HFF-Myc (cell line): ENCODE data around the gene ZNF599.

Experiments used
- DNase-seq: peaks from one replicate; pipeline ENCODE4 v3.0.0-alpha.2; 2011; ENCODE audit warnings: low read depth; ENCODE audit errors: extremely low read depth
- H3K4me3 ChIP-seq: replicated peaks from 2 replicates; pipeline ENCODE4 v1.5.1; 2011; ENCODE audit warnings: low read depth, mild to moderate bottlenecking, control low read depth, low read length
- TF ChIP-seq, protein P1 (sequence below): IDR thresholded peaks from 2 replicates; pipeline ENCODE4 v1.5.1; 2012; ENCODE audit warnings: mild to moderate bottlenecking, low read depth, low read length, control low read depth; ENCODE audit errors: missing control alignments

Gene ZNF599

DNA sequence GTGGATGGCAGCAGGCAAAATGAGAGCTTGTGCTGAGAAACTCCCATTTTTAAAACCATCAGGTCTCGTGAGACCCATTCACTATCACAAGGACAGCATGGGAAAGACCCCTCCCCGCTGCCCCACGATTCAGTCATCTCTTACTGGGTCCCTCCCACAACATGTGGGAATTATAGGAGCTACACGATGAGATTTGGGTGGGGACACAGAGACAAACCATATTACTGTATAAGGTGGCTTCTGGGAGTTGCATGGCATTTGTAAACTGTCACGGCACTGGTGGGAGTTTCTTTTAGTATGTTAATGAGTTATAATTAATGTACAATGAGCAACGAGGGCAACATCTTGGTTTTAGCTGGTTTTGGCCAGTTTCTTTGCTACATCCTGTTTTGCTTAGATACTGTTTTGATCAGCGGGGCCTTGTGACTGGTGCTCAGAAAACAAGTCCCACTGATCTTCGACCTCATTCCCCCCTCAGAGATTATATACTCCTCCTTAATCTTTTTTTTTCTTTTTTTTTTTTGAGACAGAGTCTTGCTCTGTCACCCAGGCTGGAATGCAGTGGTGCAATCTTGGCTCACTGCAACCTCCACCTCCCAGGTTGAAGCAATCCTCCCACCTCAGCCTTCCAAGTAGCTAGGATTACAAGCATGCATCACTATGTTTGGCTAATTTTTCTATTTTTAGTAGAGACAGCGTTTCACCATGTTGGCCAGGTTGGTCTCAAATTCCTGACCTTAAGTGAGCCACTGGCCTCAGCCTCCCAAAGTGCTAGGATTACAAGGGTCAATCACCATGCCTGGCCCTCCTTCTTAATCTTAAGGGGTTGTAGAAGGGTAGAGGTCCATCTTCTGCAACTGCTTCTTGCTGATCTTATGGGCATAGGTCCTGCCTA lies 21.3 kb upstream of the ZNF599 start:
- H3K4me3 ChIP-seq = no peak overlapping the region
- no peak for DNase-seq
- TF ChIP-seq, protein P1, sequence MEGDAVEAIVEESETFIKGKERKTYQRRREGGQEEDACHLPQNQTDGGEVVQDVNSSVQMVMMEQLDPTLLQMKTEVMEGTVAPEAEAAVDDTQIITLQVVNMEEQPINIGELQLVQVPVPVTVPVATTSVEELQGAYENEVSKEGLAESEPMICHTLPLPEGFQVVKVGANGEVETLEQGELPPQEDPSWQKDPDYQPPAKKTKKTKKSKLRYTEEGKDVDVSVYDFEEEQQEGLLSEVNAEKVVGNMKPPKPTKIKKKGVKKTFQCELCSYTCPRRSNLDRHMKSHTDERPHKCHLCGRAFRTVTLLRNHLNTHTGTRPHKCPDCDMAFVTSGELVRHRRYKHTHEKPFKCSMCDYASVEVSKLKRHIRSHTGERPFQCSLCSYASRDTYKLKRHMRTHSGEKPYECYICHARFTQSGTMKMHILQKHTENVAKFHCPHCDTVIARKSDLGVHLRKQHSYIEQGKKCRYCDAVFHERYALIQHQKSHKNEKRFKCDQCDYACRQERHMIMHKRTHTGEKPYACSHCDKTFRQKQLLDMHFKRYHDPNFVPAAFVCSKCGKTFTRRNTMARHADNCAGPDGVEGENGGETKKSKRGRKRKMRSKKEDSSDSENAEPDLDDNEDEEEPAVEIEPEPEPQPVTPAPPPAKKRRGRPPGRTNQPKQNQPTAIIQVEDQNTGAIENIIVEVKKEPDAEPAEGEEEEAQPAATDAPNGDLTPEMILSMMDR = no peak

- H3K4me3 ChIP-seq = no peak overlapping the region
- DNase-seq = no peak
- TF ChIP-seq, protein P1 = no peak
Measured at GRCh38 chr19:34793565-34793964, 20.6 kb upstream of the ZNF599 start.

DNA sequence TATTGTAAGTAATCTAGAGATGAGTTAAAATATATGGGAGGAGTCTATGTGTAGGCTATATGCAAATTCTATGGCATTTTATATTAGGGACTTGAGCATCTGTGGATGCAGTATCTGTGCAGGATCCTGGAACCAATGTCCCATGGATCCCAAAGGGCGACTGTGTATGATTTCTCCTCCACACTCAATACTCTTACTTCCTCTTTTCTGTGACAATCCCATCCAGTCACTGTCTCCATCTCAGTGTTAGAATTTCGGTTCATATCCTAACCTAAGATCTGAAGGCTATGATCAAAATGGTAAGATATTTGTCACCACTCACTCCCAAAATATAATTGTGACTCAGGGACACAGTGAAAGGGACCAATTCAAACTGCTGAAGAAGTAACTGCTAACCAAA lies 15.1 kb upstream of the ZNF599 start:
- H3K4me3 ChIP-seq = no peak overlapping the region
- DNase-seq = no peak
- TF ChIP-seq, protein P1 = no peak

GRCh38 chr19:34787059-34787824 lies 14.2 kb upstream of the ZNF599 start:
- H3K4me3 ChIP-seq = no peak overlapping the region
- DNase-seq = no peak
- TF ChIP-seq, protein P1 = no peak

DNA sequence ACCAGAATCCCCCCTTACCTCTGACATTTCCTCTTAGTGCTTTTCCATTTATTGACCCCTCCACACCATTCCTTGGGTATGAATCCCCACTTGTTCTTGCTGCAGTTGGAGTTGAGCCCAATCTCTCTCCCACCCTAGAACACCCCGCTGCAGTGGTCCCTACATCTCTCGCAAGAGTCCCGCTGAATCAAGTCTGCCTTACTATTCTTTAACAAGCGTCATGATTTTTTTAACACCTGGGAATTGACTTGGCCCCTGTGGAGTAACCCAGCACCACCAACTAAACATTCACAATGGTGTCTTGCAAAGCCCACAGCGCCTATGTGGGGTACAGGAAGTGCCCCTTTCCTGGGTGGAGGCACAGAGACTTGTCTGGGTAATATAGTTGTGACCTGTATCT lies 13.2 kb upstream of the ZNF599 start:
- DNase-seq = no peak
- H3K4me3 ChIP-seq = no peak overlapping the region
- TF ChIP-seq, protein P1 = no peak

DNA sequence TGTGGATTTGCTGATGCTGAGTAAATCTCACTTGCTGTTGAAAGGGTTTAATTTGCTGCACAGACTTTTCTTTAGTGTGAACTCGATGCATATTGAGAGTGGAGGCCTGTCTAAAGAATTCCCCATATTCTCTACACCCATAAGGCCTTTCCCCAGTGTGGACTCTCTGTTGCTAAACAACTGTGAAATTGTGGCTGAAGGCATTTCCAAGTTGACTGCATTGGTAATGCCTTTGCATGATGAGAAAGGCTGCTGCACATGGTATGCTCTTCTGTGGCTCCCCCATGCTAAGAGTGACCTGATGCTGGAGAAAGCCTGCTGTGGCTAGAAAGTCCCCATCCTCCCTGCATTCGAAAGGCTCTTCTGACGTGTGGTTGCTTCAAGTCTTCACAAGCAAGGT lies 6.6 kb upstream of the ZNF599 start:
- H3K4me3 ChIP-seq = no peak overlapping the region
- TF ChIP-seq, protein P1 = no peak
- DNase-seq = no peak
